Fibroblast of villous mesenchyme (primary cell): ENCODE measurements around the gene EMP3. TPM values are rescaled to one million over a fixed set of nuclear protein-coding genes. Genes with fewer than 3 reads are reported as not detected.
"Not testable (repeated sequence)": the region's sequence is repeated elsewhere in the genome, so short reads cannot be mapped to it uniquely, and the experiment has no call there.

Experiments
- DNase-seq: peaks from one replicate; pipeline ENCODE4 v3.0.0-alpha.2; 2010; ENCODE audit warnings: low read depth
- H3K4me3 ChIP-seq: 2 replicates; pipeline ENCODE4 v1.5.1; 2011; ENCODE audit warnings: low read depth, mild to moderate bottlenecking, low read length
- total RNA-seq: library from RNA; depleted of rRNA; stranded (reverse); fragments of >200 nt; gene quantifications from 2 replicates; pipeline ENCODE4 v1.2.3, GENCODE V29; 2012
- TF ChIP-seq, protein P1 (sequence below): IDR thresholded peaks from 2 replicates; pipeline ENCODE4 v1.5.1; 2012; ENCODE audit warnings: low read depth, mild to moderate bottlenecking, low read length; ENCODE audit not compliant: insufficient read depth

The EMP3 gene
- total RNA-seq, 1 donor, result 92.4 TPM

DNA sequence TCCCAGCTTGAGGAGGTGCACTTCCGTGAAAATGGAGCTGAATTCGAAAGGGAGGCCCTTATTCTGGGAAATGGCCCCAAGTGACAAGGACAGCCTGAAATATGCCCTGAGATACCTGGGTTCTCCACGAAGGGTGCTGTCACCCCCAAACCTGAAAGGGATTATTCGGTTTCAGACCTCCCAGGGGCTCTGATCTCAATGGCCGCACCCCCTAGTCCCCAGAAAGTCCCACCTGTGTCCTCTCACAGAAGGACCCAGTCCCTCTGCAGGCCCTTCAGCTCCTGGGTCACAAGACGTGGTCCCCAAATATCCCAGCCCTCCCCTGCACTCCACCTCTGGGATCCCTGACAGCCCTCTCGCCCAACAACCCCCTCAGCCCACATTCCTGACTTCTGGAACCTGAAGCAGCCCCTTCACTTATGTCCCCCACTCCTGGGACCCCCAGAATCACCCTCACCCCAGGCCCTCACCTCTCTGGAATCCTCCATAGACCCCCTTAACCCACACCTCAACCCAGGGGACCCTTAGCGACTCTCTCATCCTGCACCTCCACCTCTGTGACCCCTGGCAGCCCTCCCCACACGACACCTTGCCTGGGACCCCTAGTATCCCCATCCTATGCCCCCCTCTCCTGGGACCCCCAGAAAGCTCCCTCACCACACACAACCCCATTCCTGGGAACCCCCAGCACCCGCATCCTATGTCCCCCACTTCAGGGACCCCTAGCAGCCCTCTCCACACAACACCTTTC, 39.4 kb downstream of the EMP3 start:
- TF ChIP-seq, protein P1, sequence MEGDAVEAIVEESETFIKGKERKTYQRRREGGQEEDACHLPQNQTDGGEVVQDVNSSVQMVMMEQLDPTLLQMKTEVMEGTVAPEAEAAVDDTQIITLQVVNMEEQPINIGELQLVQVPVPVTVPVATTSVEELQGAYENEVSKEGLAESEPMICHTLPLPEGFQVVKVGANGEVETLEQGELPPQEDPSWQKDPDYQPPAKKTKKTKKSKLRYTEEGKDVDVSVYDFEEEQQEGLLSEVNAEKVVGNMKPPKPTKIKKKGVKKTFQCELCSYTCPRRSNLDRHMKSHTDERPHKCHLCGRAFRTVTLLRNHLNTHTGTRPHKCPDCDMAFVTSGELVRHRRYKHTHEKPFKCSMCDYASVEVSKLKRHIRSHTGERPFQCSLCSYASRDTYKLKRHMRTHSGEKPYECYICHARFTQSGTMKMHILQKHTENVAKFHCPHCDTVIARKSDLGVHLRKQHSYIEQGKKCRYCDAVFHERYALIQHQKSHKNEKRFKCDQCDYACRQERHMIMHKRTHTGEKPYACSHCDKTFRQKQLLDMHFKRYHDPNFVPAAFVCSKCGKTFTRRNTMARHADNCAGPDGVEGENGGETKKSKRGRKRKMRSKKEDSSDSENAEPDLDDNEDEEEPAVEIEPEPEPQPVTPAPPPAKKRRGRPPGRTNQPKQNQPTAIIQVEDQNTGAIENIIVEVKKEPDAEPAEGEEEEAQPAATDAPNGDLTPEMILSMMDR, result no peak
- DNase-seq, result no peak
- peak overlapping the region; percentile 64 for H3K4me3 ChIP-seq

DNA sequence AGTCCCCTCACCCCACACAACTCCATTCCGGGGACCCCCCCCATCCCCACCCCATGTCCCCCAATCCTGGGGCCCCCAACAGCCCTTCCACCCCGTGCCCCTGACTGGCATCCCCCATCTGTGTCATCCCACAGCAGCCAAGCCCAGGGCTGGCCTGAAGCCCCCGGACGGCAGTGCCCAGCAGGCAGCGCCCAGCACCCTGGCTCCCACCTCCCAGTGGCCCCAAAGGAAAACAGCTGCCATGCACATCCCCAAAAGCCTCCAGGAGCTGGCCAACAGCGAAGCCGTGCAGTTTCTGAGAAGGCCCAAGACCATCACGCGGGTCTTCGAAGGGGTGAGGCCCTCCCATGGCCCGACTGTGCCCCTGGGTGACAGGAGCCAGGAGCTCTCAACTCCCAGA, 40.2 kb downstream of the EMP3 start:
- H3K4me3 ChIP-seq, result no peak overlapping the region
- TF ChIP-seq, protein P1, result no peak
- no peak for DNase-seq

DNA sequence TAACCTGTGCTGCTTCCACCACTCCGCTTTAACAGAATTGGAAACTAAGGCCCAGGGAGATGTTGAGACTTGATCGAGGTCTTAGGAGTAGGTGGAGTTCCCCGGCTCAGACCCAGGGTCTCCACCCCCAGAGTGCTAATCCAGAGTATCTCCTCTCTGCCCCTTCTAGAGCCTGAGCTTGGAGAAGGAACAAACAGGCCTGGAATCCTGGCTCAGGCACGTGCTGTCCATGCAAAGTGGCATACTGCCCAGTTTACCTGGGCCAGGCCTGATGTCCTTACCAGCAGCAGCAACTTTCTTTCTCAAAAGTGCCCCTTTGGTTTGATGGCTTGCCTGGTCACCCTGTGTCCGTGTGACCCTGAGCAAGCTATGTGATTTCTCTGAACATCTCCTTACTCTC, 42.5 kb downstream of the EMP3 start:
- TF ChIP-seq, protein P1, result no peak
- no peak for DNase-seq
- no peak overlapping the region for H3K4me3 ChIP-seq

DNA sequence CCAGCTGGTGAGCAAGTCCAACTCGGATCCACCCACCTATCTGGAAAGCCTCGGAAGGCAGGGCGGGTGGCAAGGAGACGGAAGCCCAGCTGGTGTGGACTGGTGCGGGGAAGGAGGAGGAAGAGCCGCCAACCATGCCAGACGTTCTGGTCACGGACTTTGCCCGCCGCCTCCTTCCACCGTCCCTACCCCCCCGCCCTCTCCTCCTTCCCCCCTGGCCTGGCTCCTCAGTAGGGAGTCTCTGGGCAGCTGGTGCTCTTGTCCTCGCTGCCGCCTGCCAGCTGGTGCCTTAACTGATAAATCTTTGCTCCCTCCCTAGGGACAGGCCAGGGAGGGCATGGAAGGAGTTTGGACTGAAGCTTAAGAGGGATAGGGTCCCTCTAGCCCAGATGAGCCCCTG, 43.6 kb downstream of the EMP3 start:
- TF ChIP-seq, protein P1, result no peak
- DNase-seq, result no peak
- H3K4me3 ChIP-seq, result no peak overlapping the region

DNA sequence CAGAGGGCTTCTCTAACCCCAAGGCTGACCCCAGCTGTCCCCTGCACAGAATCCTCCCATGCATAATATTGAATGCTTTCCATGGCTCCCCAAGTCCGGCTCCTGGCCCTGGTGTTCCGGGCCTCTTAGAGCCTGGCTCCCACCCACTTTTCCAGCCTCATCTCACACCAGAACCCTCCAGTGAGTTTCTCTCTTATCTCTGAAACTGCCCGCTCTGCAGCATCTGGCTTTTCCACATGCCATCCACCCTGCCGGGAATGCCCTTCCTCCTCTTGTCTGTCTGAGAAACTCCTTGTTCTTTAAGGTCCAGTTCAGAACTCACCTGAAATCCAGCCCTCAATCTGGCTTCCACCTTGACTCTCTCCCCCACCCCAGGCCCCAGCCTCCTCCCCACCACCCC, 45.6 kb downstream of the EMP3 start:
- no peak overlapping the region for H3K4me3 ChIP-seq
- TF ChIP-seq, protein P1, result no peak
- DNase-seq, result no peak

DNA sequence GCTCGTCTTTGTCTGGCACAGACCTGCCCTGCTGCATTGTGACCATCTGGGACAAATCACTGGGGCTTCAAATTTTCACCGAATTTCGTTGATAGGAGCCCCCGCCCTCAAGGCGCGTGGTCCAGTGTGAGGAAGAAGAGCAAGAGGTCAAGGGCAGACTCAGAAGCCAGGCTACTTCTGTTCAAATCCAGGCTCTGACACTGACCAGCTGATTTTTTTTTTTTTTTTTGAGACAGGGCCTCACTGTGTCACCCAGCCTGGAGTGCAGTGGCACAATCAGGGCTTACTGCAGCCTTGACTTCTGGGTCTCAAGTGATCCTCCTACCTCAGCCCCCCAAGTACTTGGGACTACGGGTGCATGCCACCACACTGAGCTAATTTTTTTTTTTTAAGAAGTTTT, 46.0 kb downstream of the EMP3 start:
- TF ChIP-seq, protein P1, result no peak
- no peak overlapping the region for H3K4me3 ChIP-seq
- no peak for DNase-seq

DNA sequence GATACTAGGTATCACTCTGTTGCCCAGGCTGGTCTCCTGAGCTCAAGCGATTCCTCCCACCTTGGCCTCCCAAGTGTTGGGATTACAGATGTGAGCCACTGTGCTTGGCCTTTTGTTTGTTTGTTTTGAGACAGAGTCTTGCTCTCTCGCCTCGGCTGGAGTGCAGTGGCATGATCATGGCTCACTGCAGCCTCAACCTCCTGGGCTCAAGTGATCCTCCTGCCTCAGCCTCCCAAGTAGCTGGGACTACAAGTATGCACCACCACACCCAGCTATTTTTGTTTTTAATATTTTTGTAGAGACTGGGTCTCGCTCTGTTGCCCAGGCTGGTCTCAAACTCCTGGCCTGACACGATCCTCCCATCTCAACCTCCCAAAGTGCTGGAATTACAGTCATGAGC, 46.4 kb downstream of the EMP3 start:
- not testable (repeated sequence) for DNase-seq, H3K4me3 ChIP-seq
